Stimulated activated CD4-positive, alpha-beta T cell treated with anti-CD3 and anti-CD28 coated beads, Interleukin-2, amount 100 ng/mL, for 48 hours (primary cell): Measurements from ENCODE around the gene CALN1.
"Not testable (repeated sequence)": the region's sequence is repeated elsewhere in the genome, so short reads cannot be mapped to it uniquely, and the experiment has no call there.

Experiments used
- DNase-seq, 2 donors: peaks; one replicate each; pipeline ENCODE4 v3.0.0-alpha.2; 2020

Gene CALN1

DNA sequence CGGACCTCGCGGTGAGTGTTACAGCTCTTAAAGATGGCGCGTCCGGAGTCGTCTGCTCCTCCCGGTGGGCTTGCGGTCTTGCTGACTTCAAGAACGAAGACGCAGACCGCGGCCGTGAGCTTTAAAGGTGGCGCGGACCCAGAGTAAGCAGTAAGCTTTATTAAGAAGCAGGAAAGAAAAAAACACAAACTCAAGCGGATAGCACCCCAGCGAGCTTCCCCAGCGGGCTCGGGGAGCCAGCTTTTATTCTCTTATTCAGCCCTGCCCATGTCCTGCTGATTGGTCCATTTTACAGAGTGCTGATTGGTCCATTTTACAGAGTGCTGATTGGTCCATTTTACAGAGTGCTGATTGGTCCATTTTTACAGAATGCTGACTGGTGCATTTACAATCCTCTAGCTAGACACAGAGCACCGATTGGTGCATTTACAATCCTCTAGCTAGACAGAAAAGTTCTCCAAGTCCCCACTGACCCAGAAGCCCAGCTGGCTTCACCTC, at the start of gene CALN1:
Gene CALN1 (minus strand): TSS at position 218 of the 498 bp plus-strand sequence.
- DNase-seq = not testable (repeated sequence)

DNA sequence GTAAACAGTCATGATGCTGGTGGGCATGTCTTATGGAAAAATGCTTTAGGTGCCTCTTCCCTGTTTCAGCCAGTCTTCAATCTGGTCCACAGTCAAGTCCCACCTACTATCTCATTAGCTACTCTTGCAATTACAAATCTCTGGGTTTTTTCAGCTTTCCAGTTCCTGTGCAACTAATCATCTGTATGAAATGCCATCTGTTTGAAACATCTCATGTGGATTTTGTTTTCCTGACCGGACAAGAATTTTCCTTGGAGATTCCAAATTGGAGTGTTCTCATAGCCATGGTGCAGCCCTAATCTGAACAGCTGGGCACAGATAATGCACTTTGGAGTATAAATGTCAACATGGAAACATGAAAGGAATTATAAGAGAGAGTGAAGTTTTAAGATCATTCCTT, 41.3 kb upstream of the CALN1 start:
- DNase-seq = no peak

DNA sequence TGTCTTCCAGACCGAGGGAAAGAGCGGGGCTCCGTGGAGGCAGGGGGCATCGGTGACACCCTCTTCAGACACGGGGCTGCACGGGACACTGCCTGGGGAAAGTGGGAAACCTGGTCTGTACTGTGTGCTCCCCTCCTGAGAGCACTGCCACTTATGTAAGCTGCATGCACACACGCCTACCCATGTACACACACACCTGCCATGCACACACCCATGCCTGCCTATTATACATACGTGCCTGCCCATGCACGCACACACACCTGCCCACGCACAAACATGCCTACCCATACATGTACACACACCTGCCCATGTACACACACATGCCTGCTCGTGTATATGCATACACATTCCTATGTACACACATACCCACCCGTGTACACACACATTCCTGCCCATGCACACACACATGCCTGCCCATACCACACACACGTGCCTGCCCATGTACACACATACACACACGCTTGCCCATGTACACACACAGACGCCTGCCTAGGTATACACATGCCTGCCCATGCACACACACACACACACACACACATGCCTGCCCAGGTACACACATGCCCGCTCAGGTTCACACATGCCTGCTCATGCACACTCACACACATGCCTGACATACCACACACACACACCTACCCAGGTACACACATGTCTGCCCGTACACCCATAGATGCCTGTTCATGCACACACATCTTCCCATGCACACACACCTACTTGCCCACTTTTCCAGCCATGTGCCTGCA, 35.5 kb upstream of the CALN1 start:
- no peak for DNase-seq

DNA sequence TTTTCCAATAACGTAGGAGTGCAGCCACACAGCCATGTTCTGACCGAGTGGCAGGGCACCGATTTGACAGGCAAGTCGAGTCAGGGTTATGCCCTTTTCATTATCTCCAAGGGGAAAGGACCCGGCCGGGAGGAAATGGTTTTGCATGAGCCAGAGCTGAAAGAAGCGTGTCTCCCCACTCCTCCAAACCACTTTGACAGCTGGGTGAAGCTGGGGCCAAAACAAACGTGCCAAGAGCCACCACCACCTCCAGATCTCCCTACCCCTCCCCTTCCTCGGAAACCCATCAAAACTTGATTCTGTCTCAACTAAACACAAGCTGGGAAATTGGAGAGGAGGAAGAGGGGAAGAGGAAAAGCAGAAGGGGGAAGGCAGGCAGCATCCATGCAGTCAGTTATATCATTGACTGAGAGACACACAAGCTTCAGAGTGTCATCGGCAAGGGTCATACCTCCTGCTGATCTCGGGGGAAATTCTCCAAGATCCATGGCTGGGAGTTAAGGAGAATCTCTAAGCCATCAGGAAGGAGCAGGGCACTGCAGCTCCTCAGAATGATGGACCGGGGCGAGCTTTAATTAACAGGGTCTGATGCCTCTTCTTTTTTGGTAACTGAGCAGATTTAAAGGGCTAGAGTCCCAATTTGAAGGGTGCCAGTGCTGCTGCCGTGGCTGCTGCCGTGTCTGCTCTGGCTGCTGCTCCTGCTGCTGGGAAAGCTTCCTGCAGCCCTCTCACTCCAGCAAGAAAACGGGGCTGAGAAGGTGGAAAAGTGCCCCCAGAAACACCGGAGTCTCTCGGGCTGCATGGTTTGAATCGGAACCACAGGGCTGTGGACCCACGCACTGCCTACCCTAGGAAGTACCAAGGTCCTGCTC, 34.7 kb upstream of the CALN1 start:
- no peak for DNase-seq

DNA sequence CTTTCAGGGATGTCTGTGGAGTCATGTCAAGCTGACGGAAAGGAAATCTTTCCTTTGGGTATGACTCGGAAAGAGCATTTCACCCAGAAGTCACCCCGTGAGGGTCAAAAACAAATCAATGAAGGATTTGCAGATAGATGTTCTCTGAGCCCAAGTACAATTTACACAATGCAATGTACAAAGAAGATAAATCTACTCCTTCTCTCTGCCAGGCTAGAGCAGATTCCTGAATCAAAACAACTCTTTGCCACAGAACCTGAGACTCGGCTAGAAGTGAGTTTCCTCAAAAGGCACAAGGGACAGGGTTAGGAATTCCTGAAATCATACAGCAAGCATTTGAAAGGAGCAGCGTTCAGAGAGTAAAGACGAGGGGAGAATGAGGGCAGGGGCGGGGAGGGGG, 34.0 kb upstream of the CALN1 start:
- DNase-seq = no peak

GRCh38 chr7:72445580-72445979, 33.4 kb upstream of the CALN1 start:
- no peak for DNase-seq

DNA sequence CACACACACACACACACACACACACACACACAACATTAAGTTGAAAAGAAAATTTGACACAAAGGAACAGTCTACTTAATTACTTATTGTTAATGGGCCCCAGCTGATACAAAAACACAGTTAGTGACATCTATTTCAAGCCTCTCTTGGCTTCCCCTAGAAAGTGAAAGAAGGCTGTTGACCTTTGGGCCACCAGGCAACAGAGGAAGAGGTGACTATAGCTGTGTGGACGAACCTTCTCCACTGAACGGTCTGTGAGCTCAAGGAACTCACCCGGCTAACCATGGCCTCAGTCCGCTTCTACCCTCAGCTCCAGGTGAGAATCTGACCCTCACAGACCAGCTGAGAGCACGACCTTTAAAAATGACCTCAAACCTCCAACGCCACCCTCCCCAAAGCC, 32.9 kb upstream of the CALN1 start:
- DNase-seq = no peak

GRCh38 chr7:72444026-72444776, 32.1 kb upstream of the CALN1 start:
- no peak for DNase-seq

GRCh38 chr7:72441791-72442190, 29.7 kb upstream of the CALN1 start:
- no peak for DNase-seq

GRCh38 chr7:72438491-72438890, 26.4 kb upstream of the CALN1 start:
- DNase-seq = no peak

DNA sequence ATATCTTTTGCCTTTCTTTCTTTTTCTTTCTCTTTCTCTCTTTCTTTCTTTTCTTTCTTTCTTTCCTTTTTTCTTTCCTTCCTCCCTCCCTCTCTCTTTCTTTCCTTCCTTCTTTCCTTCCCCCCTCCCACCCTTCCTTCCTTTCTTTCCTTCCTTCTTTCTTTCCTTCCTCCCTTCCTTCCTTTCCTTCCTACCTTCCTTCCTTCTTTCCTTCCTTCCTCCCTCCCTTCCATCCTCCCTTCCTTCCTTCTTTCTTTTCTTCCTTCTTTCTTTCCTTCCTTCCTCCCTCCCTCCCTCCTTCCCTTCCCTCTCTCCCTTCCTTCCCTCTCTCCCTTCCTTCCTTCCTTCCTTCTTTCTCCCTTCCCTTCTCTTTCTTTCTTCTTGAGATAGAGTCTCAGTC, 25.5 kb upstream of the CALN1 start:
- DNase-seq = no peak

- no peak for DNase-seq
These were observed 25.0 kb upstream of the CALN1 start for GRCh38 chr7:72437061-72437585.

DNA sequence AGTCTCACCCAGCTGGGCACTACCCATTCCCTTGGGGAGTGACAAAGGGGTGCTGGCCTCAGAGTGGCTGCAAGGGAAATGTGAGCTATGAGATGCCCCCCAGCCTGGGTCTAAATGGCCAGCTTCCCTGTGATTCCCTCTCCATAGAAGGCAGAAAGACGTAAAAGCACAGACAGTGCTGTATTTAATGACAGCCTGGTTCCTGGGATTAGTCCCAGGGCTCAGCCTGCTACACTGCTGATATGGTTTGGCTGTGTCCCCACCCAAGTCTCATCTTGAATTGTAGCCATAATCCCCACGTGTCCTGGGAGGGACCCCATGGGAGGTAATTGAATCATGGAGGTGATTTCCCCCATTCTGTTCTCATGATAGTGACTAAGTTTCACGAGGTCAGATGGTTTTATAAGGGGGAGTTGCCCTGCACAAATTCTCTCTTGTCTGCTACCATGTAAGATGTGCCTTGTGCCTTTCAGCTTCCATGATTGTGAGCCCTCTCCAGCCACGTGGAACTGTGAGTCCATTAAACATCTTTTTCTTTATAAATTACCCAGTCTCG, 23.9 kb upstream of the CALN1 start:
- no peak for DNase-seq

DNA sequence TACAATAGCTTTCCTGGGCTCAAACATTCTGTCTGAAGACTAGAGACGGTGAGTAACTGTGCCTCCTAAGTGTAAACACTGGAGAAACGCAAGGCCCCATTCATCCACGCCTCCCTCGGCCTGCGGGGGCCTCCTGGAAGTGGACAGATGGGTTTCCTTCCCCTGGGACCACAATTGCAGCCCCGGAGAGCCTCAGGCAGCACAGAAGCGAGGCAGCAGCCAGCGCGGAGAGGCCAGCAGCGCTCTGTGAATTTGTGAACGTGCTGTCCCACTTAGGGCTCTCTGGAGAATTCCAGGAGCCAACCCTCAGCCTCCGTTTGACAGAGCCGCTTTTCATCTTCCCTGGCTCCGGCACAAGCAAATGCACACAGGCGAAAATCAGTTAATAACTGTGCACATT, 23.2 kb upstream of the CALN1 start:
- DNase-seq = no peak

DNA sequence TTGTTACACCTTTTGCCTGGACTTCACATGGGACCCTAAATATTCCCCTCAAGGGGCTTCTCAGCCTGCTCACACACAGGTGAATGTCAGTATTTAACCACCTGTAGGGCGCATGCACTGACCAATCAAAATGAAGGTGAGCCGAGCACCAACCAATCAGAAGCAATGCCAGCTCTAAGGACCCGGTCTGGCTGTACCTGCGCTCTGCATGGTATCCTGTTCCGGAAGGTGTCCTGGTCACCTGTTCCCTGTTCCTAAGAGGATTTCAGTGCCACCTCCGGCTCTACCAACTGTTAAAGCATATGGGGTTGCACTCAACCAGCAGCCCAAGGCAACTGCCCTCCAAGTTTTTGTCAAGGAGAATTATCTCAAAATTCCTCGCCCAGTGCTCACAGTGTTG, 18.4 kb upstream of the CALN1 start:
- no peak for DNase-seq

DNA sequence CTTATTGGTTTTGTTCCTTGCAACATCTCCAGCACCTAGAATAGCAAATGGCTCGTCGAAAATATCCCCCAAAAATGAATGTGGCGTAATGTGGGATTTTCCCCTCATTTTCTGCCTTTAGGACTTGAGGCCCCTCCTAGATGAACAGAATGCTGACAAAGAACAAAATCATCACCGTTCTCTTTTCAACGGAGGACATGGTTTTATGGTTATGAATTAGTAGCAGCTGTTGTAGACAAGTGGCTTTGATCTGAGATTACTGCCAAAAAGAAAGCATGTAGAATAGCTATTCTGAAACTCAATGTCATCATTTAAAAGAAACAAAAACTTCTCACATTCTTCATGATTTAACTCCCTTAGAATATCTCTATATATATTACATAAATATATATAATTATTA, 17.2 kb upstream of the CALN1 start:
- DNase-seq = no peak

DNA sequence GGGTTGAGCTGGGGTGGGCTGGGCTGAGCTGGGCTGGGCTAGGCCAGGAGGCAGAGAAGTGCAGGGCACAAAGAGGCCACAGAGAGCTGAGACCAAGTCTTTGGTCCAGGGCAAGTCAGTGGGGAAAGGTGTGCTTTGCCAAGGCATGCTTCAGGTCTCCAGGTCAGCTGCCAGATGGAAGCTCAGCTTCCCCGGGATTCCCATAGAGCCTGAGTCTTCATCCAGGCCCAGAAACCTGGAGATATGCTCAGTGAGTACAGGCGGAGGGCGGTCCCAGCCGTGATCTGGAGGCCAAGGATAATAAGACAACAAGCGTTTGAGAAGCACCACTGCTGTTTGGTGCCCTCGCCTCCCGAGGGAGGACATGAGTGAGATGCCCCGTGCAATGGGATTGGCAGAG, 4.7 kb upstream of the CALN1 start:
- DNase-seq = no peak

GRCh38 chr7:72415586-72415985, 3.4 kb upstream of the CALN1 start:
- no peak for DNase-seq

DNA sequence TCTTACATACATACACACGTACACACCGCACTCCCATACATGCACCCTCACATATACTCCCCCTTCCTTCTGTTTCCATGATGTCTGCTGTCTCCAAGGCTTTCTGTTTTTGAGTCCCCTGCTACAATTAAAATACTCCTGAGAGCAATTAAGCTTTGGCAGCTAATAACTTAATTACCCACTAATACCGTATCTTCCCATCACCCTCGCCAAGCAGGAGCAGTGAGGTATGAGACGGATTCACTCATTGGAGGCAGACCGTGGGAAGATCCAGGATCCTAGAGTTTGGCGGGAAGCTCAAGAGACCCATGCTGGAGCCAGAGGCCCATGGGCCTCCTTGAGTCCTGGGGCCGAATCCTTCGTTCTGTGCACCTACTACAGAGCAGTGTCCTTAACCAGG, 1.7 kb upstream of the CALN1 start:
- DNase-seq = no peak

GRCh38 chr7:72413290-72413689, 1.2 kb upstream of the CALN1 start:
- no peak for DNase-seq

GRCh38 chr7:72411419-72411818, 719 bp downstream of the CALN1 start:
- DNase-seq = no peak

- no peak for DNase-seq
These were observed 2.5 kb downstream of the CALN1 start for GRCh38 chr7:72409638-72410015.
